A673 (cell line): ENCODE results near the gene LRRC4C. TPM values are rescaled to one million over a fixed set of nuclear protein-coding genes. Genes with fewer than 3 reads are reported as not detected.
A peak's percentile ranks its signal among the peaks of the same experiment; 100 is the strongest.

Experiments used
- BruUV-seq: library from RNA; stranded (reverse); fragments of 400-500 nt; replicated peaks from 2 replicates; lab custom pipeline; 2021; lab: Mats Ljungman, UMichigan
- CTCF ChIA-PET: fragments of 300-600 bp; sonication (Branson Sonifier 250); formaldehyde crosslinking; loops from one replicate; lab custom pipeline; 2022; ENCODE audit warnings: antibody characterized with exemption; lab: Charles Lee
- POLR2A ChIA-PET: fragments of 300-600 bp; sonication (Branson Sonifier 250); formaldehyde crosslinking; loops from one replicate; lab custom pipeline; 2022; ENCODE audit warnings: antibody characterized with exemption; ENCODE audit not compliant: low non-redundant PET; lab: Charles Lee
- DNase-seq: peaks from one replicate; pipeline ENCODE4 v3.0.0-alpha.2; 2015; ENCODE audit warnings: low spot score
- H3K27ac ChIP-seq: fragments of 200-600 bp; sonication (generic); 2 replicates; pipeline ENCODE4 v1.5.1; 2016; ENCODE audit warnings: mixed run types, low read depth, mild to moderate bottlenecking, mixed read lengths, antibody characterized with exemption, low read length; ENCODE audit not compliant: poor library complexity, severe bottlenecking
- H3K27me3 ChIP-seq: fragments of 200-600 bp; sonication (generic); replicated peaks from 2 replicates; pipeline ENCODE4 v1.6.1; 2017; ENCODE audit warnings: mixed run types, low read depth, mild to moderate bottlenecking, mixed read lengths, antibody characterized with exemption, low read length; ENCODE audit not compliant: insufficient read depth, poor library complexity
- H3K36me3 ChIP-seq: fragments of 200-600 bp; sonication (generic); 2 replicates; pipeline ENCODE4 v1.6.1; 2016; ENCODE audit warnings: mixed run types, mild to moderate bottlenecking, mixed read lengths, antibody characterized with exemption, low read length; ENCODE audit not compliant: insufficient read depth, poor library complexity, severe bottlenecking
- H3K4me1 ChIP-seq: fragments of 200-600 bp; sonication (generic); 2 replicates; pipeline ENCODE4 v1.6.1; 2017; ENCODE audit warnings: mixed run types, mild to moderate bottlenecking, mixed read lengths, antibody characterized with exemption, low read length; ENCODE audit not compliant: insufficient read depth, poor library complexity, severe bottlenecking
- H3K4me3 ChIP-seq: fragments of 200-600 bp; sonication (generic); 2 replicates; pipeline ENCODE4 v1.5.1; 2016; ENCODE audit warnings: low read depth, mixed run types, mild to moderate bottlenecking, mixed read lengths, low read length; ENCODE audit not compliant: poor library complexity, severe bottlenecking
- H3K9me3 ChIP-seq: fragments of 200-600 bp; sonication (generic); 2 replicates; pipeline ENCODE4 v1.6.1; 2016; ENCODE audit warnings: mixed run types, low read depth, mild to moderate bottlenecking, mixed read lengths, antibody characterized with exemption, low read length; ENCODE audit not compliant: poor library complexity, severe bottlenecking
- CTCF ChIP-seq: fragments of 300-800, 200-600 bp; sonication (generic); conservative IDR thresholded peaks from 2 replicates; pipeline ENCODE4 v1.5.1; 2017; ENCODE audit warnings: low read depth, mild to moderate bottlenecking, antibody characterized with exemption, low read length, moderate library complexity, mixed read lengths
- EZH2 ChIP-seq: fragments of 200-600 bp; sonication (generic); IDR thresholded peaks from 2 replicates; pipeline ENCODE4 v1.6.1; 2017; ENCODE audit warnings: borderline replicate concordance, low read depth, mild to moderate bottlenecking, mixed read lengths, antibody characterized with exemption, low read length; ENCODE audit not compliant: poor library complexity, severe bottlenecking
- intact Hi-C: fragments of 100-400 bp; cut with micrococcal nuclease; formaldehyde crosslinking; loops from one replicate; pipeline ENCODE4 v1.10.0; 2022; ENCODE audit not compliant: unreplicated experiment
- total RNA-seq: library from RNA; stranded (reverse); gene quantifications from 2 replicates; pipeline ENCODE4 v1.2.3, GENCODE V29; 2021

LRRC4C gene
- total RNA-seq, 1 experiment from 2014 or later, result 38.3 TPM

- Histone ChIP-seq H3K4me1 (peaks cover 5% of the 10 kb centered on the region), H3K27me3 (no peaks in the 10 kb centered on the region), H3K4me3 (peak overlapping the region; percentile 61), H3K9me3 (no peaks in the 10 kb centered on the region), H3K36me3 (no peaks in the 10 kb centered on the region), H3K27ac (peak overlapping the region; percentile 78)
- ChIA-PET CTCF (interaction anchor here (0.7 to 2.0 kb wide), 12 partner anchors 10 to 1073 kb away, joined by 3 to 11 read pairs (median 4); no protein-coding TSS in a partner anchor), POLR2A (interaction anchor here (0.6 to 1.0 kb wide), 2 partner anchors 836 to 920 kb away, joined by 3 read pairs; no protein-coding TSS in a partner anchor)
- TF ChIP-seq CTCF (no peak), EZH2 (no peak)
- intact Hi-C loops, result loop anchor here (1.0 to 10.0 kb wide), 7 partner anchors 77 to 1074 kb away; no protein-coding TSS in a partner anchor
- DNase-seq, result no peak
- BruUV-seq, result no TSS peak
Measured at GRCh38 chr11:40294349-40294735, 1165.1 kb downstream of the LRRC4C start.

- no peaks in the 10 kb centered on the region for H3K9me3 ChIP-seq
- CTCF ChIA-PET, result interaction anchor here (0.7 to 2.0 kb wide), 14 partner anchors 10 to 1073 kb away, joined by 3 to 11 read pairs (median 4); no protein-coding TSS in a partner anchor
- peak overlapping the region; percentile 61 for H3K4me3 ChIP-seq
- BruUV-seq, result no TSS peak
- POLR2A ChIA-PET, result interaction anchor here (0.6 to 1.0 kb wide), 3 partner anchors 836 to 1033 kb away, joined by 3 to 4 read pairs (median 3); no protein-coding TSS in a partner anchor
- H3K36me3 ChIP-seq, result no peaks in the 10 kb centered on the region
- H3K27me3 ChIP-seq, result no peaks in the 10 kb centered on the region
- intact Hi-C loops, result loop anchor here (1.0 to 10.0 kb wide), 7 partner anchors 77 to 1073 kb away; no protein-coding TSS in a partner anchor
- H3K4me1 ChIP-seq, result peaks cover 11% of the 10 kb centered on the region
- DNase-seq, result peak; percentile 99
- TF ChIP-seq CTCF (peak; percentile 100), EZH2 (no peak)
- peak overlapping the region; percentile 78 for H3K27ac ChIP-seq
Measured at GRCh38 chr11:40293655-40294348, 1165.7 kb downstream of the LRRC4C start.

- BruUV-seq, result TSS peak; percentile 57
- intact Hi-C loops, result loop anchor here (5.0 to 10.0 kb wide), 3 partner anchors 76 to 721 kb away; no protein-coding TSS in a partner anchor
- H3K27me3 ChIP-seq, result no peaks in the 10 kb centered on the region
- no peaks in the 10 kb centered on the region for H3K36me3 ChIP-seq
- DNase-seq, result peak; percentile 65
- peaks cover 20% of the 10 kb centered on the region for H3K4me1 ChIP-seq
- peak overlapping the region; percentile 78 for H3K27ac ChIP-seq
- H3K4me3 ChIP-seq, result peak overlapping the region; percentile 61
- H3K9me3 ChIP-seq, result no peaks in the 10 kb centered on the region
- POLR2A ChIA-PET, result interaction anchor here (0.6 to 0.7 kb wide), 2 partner anchors 33 to 1032 kb away, joined by 4 read pairs; no protein-coding TSS in a partner anchor
- CTCF ChIA-PET, result interaction anchor here (0.8 to 2.0 kb wide), 5 partner anchors 11 to 835 kb away, joined by 3 to 9 read pairs (median 3); no protein-coding TSS in a partner anchor
- TF ChIP-seq CTCF (no peak), EZH2 (no peak)
Measured at GRCh38 chr11:40292721-40293508, 1166.5 kb downstream of the LRRC4C start.
